ENCODE data around the gene AOC2. TPM values are rescaled to one million over a fixed set of nuclear protein-coding genes. Genes with fewer than 3 reads are reported as not detected.

Gene AOC2
- total RNA-seq, 1 donor from 2014 or later: 2.2 TPM

DNA sequence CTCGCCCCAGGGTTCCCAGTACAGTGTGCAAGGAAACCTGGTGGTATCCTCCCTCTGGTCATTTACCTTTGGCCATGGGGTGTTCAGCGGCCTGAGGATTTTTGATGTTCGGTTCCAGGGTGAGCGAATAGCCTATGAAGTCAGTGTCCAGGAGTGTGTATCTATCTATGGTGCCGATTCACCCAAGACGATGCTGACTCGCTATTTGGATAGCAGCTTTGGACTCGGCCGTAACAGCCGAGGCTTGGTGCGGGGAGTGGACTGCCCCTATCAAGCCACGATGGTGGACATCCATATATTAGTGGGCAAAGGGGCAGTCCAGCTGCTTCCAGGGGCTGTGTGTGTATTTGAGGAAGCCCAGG is 1.2 kb downstream of the AOC2 start:
- Histone ChIP-seq H3K36me3 (peaks cover 0 to 37% of the 10 kb centered on the region in 2 donors), H3K27ac (no peak overlapping the region), H3K27me3 (no peaks in the 10 kb centered on the region), H3K4me3 (no peak overlapping the region), H3K4me1 (peaks cover 19% of the 10 kb centered on the region), H3K9me3 (no peaks in the 10 kb centered on the region)
- intact Hi-C loops (cut with DNase I): no loop called here
- DNase-seq (ENCODE audit: extremely low spot score in 2 of 2): no peak
- TF ChIP-seq POLR2AphosphoS5 (IDR thresholded peaks at IDR 0.05; ENCODE audit: insufficient read depth in 1 of 2, low read depth in 1 of 2): no peak
- no peak for TF ChIP-seq POLR2A (IDR thresholded peaks at IDR 0.05)

DNA sequence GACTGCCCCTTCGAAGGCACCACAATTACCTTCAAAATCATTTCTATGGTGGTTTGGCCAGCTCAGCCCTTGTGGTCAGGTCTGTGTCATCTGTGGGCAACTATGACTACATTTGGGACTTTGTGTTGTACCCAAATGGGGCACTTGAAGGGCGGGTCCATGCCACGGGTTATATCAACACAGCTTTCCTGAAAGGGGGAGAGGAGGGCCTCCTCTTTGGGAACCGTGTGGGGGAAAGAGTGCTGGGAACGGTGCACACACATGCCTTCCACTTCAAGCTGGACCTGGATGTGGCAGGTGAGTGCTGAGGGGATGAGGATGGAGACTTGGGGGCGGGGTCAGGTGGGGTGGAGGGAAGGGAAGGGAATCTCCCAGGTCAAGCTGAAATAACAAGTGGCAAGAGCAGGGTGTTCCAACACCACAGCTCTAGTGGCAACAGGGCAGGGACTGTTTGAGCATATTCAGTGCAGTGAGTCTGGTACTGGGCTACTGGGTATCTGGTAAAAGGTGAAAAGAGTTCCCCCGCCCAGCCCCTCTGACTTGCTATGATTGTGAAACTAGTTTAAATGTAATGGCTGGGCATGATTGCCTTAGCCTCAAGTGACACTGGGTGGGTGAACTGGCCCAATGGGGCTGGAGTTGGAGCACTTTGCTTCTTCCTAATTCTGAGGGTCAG is 1.7 kb downstream of the AOC2 start:
- no peak for DNase-seq (ENCODE audit: extremely low spot score in 2 of 2)
- TF ChIP-seq, protein P1, sequence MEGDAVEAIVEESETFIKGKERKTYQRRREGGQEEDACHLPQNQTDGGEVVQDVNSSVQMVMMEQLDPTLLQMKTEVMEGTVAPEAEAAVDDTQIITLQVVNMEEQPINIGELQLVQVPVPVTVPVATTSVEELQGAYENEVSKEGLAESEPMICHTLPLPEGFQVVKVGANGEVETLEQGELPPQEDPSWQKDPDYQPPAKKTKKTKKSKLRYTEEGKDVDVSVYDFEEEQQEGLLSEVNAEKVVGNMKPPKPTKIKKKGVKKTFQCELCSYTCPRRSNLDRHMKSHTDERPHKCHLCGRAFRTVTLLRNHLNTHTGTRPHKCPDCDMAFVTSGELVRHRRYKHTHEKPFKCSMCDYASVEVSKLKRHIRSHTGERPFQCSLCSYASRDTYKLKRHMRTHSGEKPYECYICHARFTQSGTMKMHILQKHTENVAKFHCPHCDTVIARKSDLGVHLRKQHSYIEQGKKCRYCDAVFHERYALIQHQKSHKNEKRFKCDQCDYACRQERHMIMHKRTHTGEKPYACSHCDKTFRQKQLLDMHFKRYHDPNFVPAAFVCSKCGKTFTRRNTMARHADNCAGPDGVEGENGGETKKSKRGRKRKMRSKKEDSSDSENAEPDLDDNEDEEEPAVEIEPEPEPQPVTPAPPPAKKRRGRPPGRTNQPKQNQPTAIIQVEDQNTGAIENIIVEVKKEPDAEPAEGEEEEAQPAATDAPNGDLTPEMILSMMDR (IDR thresholded peaks at IDR 0.05): no peak
- TF ChIP-seq POLR2A (IDR thresholded peaks at IDR 0.05) (no peak), POLR2AphosphoS5 (IDR thresholded peaks at IDR 0.05; ENCODE audit: insufficient read depth in 1 of 2, low read depth in 1 of 2) (no peak)
- Histone ChIP-seq H3K9me3 (no peaks in the 10 kb centered on the region), H3K4me1 (peaks cover 23% of the 10 kb centered on the region), H3K27me3 (no peaks in the 10 kb centered on the region), H3K4me3 (no peak overlapping the region), H3K27ac (no peak overlapping the region), H3K36me3 (peaks cover 0 to 32% of the 10 kb centered on the region in 2 donors)
- intact Hi-C loops (cut with DNase I): loop anchor here (2.0 kb wide), 1 partner anchor 91 kb away; no protein-coding TSS in a partner anchor

DNA sequence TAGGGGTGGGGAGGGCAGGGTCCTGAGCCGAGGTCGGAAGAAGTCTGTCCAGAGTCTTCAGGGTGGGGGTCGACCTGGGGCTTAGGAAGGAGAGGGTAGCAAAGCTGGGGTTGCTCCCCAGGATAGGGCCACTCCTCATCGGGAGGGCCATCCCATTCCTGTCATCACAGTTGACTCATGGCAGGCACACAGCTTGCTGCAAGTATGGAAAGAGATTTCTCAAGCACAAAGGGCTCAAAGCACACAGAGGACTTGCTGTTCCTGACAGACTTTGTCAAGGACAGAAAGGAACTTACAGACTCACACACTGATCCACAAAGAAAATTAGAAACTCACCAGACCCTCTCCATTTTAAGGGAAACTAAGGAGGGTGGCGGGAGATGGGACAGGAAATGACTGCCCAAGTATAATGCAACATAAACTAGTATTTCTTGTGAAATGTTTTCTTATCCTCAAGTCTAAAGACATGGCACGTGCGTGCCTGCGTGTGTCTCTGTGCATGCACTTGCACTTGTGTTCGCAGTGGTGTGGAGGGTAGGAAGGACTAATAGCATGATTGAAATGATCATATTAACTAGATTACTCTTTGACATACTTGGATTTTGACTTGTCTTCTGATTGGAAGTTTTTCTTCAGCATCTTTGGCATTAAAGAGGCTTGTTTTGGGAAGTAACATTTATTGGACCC is 2.4 kb downstream of the AOC2 start:
- H3K9me3 ChIP-seq: no peaks in the 10 kb centered on the region
- H3K27me3 ChIP-seq: no peaks in the 10 kb centered on the region
- no peak overlapping the region for H3K27ac ChIP-seq
- no peak for DNase-seq (ENCODE audit: extremely low spot score in 2 of 2)
- intact Hi-C loops (cut with DNase I): loop anchor here (2.0 kb wide), 1 partner anchor 90 kb away; no protein-coding TSS in a partner anchor
- TF ChIP-seq, protein P1 (IDR thresholded peaks at IDR 0.05): no peak
- no peak for TF ChIP-seq POLR2A (IDR thresholded peaks at IDR 0.05)
- no peak for TF ChIP-seq POLR2AphosphoS5 (IDR thresholded peaks at IDR 0.05; ENCODE audit: insufficient read depth in 1 of 2, low read depth in 1 of 2)
- peaks cover 23% of the 10 kb centered on the region for H3K4me1 ChIP-seq
- peaks cover 0 to 25% of the 10 kb centered on the region in 2 donors for H3K36me3 ChIP-seq
- no peak overlapping the region for H3K4me3 ChIP-seq

DNA sequence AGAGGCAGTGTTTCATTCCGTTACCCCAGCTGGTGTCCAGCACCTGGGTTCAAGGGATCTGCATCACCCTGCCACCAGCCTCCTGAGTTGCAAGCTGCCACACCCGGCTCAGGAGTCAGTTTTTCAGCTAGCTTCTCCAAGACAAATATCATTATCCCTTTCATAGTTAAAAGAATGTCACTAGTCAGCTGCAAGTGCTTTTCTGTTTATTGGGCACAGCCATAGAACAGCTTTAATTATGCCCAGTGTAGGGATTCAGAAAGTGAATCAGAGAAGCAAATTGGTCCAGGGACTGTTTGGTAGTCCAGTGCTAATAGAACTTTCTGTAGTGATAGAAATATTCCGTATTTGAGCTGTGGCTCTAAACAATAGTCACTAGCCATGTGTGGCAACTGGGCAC is 3.7 kb downstream of the AOC2 start:
- H3K36me3 ChIP-seq: peaks cover 0 to 21% of the 10 kb centered on the region in 2 donors
- no peaks in the 10 kb centered on the region for H3K27me3 ChIP-seq
- TF ChIP-seq POLR2AphosphoS5 (IDR thresholded peaks at IDR 0.05; ENCODE audit: insufficient read depth in 1 of 2, low read depth in 1 of 2) (no peak), POLR2A (IDR thresholded peaks at IDR 0.05) (no peak)
- TF ChIP-seq, protein P1 (IDR thresholded peaks at IDR 0.05): no peak
- intact Hi-C loops (cut with DNase I): no loop called here
- H3K9me3 ChIP-seq: no peaks in the 10 kb centered on the region
- no peak overlapping the region for H3K27ac ChIP-seq
- H3K4me1 ChIP-seq: peaks cover 23% of the 10 kb centered on the region
- no peak for DNase-seq (ENCODE audit: extremely low spot score in 2 of 2)
- no peak overlapping the region for H3K4me3 ChIP-seq

DNA sequence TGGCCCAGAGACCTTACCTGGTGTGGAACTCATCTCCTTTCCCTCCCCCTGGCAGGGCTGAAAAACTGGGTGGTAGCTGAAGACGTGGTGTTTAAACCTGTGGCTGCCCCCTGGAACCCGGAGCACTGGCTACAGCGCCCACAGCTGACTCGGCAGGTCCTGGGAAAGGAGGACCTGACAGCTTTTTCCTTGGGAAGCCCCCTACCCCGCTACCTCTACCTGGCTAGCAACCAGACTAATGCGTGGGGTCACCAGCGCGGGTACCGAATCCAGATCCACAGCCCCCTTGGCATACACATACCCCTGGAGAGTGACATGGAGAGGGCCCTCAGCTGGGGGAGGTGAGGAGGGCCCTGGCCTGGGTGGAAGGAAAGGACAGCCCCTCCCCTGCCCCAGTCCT is 4.7 kb downstream of the AOC2 start:
- peaks cover 0 to 16% of the 10 kb centered on the region in 2 donors for H3K36me3 ChIP-seq
- no peak overlapping the region for H3K27ac ChIP-seq
- no peak overlapping the region for H3K4me3 ChIP-seq
- no peaks in the 10 kb centered on the region for H3K27me3 ChIP-seq
- DNase-seq (ENCODE audit: extremely low spot score in 2 of 2): no peak
- intact Hi-C loops (cut with DNase I): no loop called here
- H3K9me3 ChIP-seq: no peaks in the 10 kb centered on the region
- H3K4me1 ChIP-seq: peaks cover 19% of the 10 kb centered on the region
- no peak for TF ChIP-seq POLR2A (IDR thresholded peaks at IDR 0.05)
- TF ChIP-seq, protein P1 (IDR thresholded peaks at IDR 0.05): no peak
- no peak for TF ChIP-seq POLR2AphosphoS5 (IDR thresholded peaks at IDR 0.05; ENCODE audit: insufficient read depth in 1 of 2, low read depth in 1 of 2)

Measured in vagina (tissue), 2 donors.